Measurements from ENCODE around the gene TAF3. TPM values are rescaled to one million over a fixed set of nuclear protein-coding genes. Genes with fewer than 3 reads are reported as not detected.

Gene TAF3
- total RNA-seq, 1 donor from 2014 or later, result 8.5 TPM

DNA sequence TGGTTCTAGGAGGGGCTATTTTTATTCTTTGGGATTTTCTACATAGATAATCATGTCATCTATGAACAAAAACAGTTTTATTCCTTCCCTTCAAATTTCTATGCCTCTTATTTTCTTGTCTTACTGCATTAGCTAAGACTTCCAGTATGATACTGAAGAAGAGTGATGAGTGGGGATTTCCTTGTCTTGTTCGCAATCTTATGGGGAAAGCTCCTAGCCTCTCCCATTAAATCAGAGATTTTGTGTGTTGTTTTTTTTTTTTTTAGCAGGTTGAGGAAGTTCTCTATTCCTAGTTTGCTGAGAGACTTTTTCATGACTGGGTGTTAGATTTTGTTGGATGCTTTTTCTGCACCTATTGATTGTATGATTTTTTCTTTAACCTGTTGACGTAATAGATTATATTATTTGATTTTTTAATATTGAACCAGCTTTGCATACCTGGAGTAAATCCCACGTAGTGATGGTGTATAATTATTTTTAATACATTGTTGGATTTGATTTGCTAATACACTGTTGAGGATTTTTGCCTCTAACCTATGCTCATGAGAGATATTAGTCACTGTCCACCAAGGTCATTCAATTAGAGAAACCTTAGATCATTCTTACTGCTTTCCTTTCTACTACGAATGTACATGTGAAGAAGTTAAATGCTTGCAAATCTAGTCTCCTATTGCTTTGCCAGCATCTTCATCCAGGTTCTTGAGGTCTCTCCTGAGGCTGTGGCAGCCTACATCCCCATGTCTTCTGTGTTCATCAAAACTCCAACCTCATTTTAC, 23.9 kb upstream of the TAF3 start:
- H3K27me3 ChIP-seq, result no peaks in the 10 kb centered on the region
- H3K36me3 ChIP-seq, result peaks cover 8 to 27% of the 10 kb centered on the region in 2 donors
- no peak for DNase-seq (ENCODE audit: low spot score in 2 of 2)
- intact Hi-C loops (cut with DNase I), result no loop called here
- no peak overlapping the region for H3K4me3 ChIP-seq
- H3K27ac ChIP-seq, result no peak overlapping the region
- no peak for TF ChIP-seq CTCF (IDR thresholded peaks at IDR 0.05)
- H3K4me1 ChIP-seq, result peaks cover 0 to 15% of the 10 kb centered on the region in 2 donors
- H3K9me3 ChIP-seq, result no peaks in the 10 kb centered on the region

DNA sequence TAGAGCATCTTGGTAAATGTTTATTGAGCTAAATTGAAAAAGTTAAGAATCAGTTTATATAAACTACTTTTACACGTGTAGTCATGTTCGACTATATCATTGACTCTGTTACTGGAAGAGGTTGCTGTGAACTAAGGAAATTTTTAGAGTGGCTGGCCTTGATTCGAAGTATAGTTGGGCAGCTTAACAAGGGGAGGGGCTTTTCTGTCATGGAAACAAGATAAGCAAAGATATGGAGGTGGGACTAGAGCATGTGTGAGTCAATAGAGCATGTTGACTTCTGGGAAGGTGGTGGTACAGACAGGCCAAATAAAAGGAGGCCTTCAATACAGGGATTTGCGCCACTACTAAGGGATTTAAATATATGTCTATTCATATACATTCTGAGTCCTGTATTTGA, 22.7 kb upstream of the TAF3 start:
- no peaks in the 10 kb centered on the region for H3K9me3 ChIP-seq
- no peak overlapping the region for H3K27ac ChIP-seq
- no peaks in the 10 kb centered on the region for H3K27me3 ChIP-seq
- DNase-seq (ENCODE audit: low spot score in 2 of 2), result no peak
- intact Hi-C loops (cut with DNase I), result no loop called here
- H3K36me3 ChIP-seq, result peaks cover 16 to 37% of the 10 kb centered on the region in 2 donors
- peaks cover 0 to 9% of the 10 kb centered on the region in 2 donors for H3K4me1 ChIP-seq
- H3K4me3 ChIP-seq, result no peak overlapping the region
- TF ChIP-seq CTCF (IDR thresholded peaks at IDR 0.05), result no peak

- DNase-seq (ENCODE audit: low spot score in 2 of 2), result no peak
- no peak for TF ChIP-seq CTCF (IDR thresholded peaks at IDR 0.05)
- Histone ChIP-seq H3K9me3 (no peaks in the 10 kb centered on the region), H3K36me3 (peaks cover 33 to 57% of the 10 kb centered on the region in 2 donors), H3K4me1 (peaks cover 0 to 6% of the 10 kb centered on the region in 2 donors), H3K27ac (no peak overlapping the region), H3K27me3 (no peaks in the 10 kb centered on the region), H3K4me3 (no peak overlapping the region)
- intact Hi-C loops (cut with DNase I), result no loop called here
Measured at GRCh38 chr10:7797582-7797981, 20.7 kb upstream of the TAF3 start.

DNA sequence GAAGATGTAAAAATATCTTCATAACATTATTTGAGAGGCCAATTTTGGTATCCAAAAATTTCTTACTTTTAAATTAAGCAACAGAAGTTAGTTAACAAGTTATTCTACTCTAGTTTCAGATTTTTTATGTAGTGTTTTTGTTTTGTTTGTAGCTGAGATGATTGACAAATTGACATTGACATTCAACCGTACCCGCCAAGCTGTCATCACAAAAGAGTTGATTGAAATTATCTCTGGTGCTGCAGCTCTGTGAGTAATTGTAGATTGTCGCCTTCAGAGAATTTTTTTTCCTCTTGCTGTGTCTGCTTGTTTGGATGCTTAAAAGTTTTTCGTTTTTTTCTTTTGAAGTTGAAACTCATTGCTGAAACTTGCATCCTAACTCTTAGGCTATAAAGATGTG, 15.7 kb upstream of the TAF3 start:
- Histone ChIP-seq H3K4me1 (no peaks in the 10 kb centered on the region), H3K27me3 (no peaks in the 10 kb centered on the region), H3K36me3 (peaks cover 68 to 90% of the 10 kb centered on the region in 2 donors), H3K9me3 (no peaks in the 10 kb centered on the region), H3K4me3 (no peak overlapping the region), H3K27ac (no peak overlapping the region)
- TF ChIP-seq CTCF (IDR thresholded peaks at IDR 0.05), result no peak
- intact Hi-C loops (cut with DNase I), result no loop called here
- DNase-seq (ENCODE audit: low spot score in 2 of 2), result no peak

GRCh38 chr10:7804216-7804615, 14.1 kb upstream of the TAF3 start:
- intact Hi-C loops (cut with DNase I), result no loop called here
- no peaks in the 10 kb centered on the region for H3K4me1 ChIP-seq
- H3K4me3 ChIP-seq, result no peak overlapping the region
- H3K27ac ChIP-seq, result no peak overlapping the region
- H3K27me3 ChIP-seq, result no peaks in the 10 kb centered on the region
- H3K9me3 ChIP-seq, result no peaks in the 10 kb centered on the region
- no peak for TF ChIP-seq CTCF (IDR thresholded peaks at IDR 0.05)
- DNase-seq (ENCODE audit: low spot score in 2 of 2), result no peak
- H3K36me3 ChIP-seq, result peaks cover 69 to 82% of the 10 kb centered on the region in 2 donors

All from ascending aorta (tissue), 2 donors.